Transverse colon (tissue), 4 donors: ENCODE data around the gene SAMD8.

Experiments used
- CTCF ChIP-seq, 5 experiments: fragments of 200-600 bp in 3 of 5; fragments of 450-650 bp in 2 of 5; sonication (generic) in 3 of 5; IDR thresholded peaks; 1 replicate in 2 of 5; 2 replicates in 3 of 5; pipeline ENCODE4 v1.5.1; 2016 to 2017; ENCODE audit warnings: antibody characterized with exemption in 5 of 5, inconsistent platforms in 3 of 5, mild to moderate bottlenecking in 2 of 5, moderate library complexity in 1 of 5
- POLR2AphosphoS5 ChIP-seq, 3 donors: sonication (generic); formaldehyde crosslinking; IDR thresholded peaks; one replicate each; pipeline ENCODE4 v1.6.1; 2016; ENCODE audit warnings: antibody characterized with exemption in 3 of 3

- TF ChIP-seq CTCF (IDR thresholded peaks at IDR 0.05), result no peak
- TF ChIP-seq POLR2AphosphoS5 (IDR thresholded peaks at IDR 0.05), result no peak
Measured at GRCh38 chr10:75072727-75073126, 38.7 kb upstream of the SAMD8 start.
